NOMO-1 (cell line): ENCODE data around the gene PANK4.

Source experiments
- DNase-seq, 2 experiments: peaks; one replicate each; lab custom pipeline; 2025; ENCODE audit not compliant: unreplicated experiment in 2 of 2; lab: John Stamatoyannopoulos, UW

The PANK4 gene

DNA sequence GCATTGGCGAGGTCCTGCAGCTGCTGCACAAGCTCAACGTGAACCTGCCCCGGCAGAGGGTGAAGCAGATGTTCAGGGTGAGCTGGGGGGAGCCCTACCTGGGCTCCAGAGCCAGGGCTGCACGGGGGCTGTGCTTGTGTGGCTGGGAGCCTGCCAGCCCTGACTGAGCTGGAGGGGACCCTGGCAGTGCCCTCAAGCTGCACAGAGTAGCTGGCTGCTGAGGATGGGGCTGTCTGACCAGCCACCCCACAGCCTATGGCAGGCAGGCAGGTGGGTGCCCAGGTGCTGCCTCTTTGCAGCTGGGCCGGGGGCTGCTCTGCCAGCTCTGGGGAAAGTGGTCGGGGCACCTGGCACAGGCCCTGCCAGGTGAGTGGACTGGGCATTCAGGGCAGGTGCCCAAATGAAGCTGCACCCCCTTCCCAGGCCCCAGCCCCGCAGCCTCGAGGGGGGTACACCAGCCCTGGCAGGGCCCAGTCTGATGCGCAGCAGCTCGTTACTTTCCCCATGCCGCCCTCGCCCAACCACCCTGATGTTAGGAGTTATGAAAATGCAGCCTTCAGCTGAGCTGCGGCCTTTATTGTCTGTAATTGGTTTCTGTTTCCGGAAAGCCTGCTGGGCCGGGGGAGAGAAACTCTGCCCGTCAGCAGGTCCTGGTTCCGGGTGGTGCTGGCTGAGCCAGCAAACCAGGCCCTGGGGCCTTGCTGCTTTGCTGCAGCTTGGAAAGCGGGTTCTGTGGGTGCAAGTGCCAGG lies 46.0 kb downstream of the PANK4 start:
- no peak for DNase-seq

DNA sequence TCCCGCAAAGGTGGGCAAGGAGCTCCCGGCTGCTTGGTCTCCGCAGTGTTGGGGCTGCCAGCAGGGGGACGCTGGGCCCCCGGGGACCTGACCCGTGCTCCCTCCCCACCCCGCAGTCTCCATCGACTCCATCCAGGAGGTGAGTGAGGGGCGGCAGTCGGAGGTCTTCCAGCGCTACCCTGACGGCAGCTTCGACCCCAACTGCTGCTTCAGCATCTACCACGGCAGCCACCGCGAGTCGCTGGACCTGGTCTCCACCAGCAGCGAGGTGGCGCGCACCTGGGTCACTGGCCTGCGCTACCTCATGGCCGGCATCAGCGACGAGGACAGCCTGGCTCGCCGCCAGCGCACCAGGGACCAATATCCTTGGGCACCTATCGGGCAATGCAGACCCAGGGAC lies 46.8 kb downstream of the PANK4 start:
- DNase-seq = no peak

DNA sequence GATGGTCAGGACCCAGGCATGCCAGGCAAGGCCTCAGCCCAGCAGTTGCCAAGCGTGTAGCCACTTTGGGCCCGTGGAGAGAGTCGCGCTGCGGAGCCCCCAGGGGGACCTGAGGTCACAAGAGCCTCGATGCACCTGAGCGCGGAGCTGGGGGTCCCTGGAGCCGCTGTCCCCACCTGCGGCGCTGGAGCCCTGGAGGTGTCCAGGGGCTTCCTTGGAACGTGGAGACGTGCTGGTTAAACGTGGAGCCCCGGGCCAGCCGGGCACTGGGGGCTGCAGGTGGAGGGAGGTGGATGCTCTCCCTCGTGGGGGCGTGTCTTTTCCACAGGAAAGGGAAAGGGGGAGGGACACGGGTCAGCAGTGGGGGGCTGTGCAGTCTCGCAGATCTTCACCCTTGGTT lies 47.2 kb downstream of the PANK4 start:
- no peak for DNase-seq

DNA sequence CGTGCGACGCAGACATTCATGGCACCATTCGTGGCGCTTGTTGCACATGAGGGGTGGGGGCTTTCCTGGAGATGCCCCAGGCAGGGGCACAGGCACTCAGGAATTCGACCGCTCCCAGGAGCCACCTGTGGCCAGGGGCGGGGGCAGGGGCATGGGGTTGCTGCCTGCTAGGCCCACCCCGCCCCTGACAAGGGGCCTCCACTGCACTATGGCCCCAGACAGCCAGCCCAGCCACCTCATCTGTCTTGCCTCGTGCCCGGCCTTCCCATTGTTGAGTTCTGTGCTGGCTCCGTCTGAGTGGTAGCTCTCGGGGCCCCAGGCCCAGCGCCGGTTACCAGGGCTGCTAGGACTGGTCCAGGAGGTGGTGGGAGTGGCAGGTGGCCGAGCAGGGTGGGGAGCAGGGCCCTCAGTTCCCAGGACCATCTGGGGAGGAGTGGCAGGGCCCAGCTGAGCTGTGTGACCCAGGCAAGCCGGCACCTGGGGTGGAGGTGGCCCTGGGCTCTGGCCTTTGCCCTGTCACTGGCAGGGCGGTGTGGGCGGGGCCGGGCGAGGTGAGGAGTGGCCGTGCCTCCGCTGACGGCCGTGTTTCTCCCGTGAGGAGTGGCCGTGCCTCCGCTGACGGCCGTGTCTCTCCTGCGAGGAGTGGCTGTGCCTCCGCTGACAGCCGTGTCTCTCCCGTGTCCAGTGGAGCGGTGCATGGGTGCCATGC lies 48.5 kb downstream of the PANK4 start:
- no peak for DNase-seq

DNA sequence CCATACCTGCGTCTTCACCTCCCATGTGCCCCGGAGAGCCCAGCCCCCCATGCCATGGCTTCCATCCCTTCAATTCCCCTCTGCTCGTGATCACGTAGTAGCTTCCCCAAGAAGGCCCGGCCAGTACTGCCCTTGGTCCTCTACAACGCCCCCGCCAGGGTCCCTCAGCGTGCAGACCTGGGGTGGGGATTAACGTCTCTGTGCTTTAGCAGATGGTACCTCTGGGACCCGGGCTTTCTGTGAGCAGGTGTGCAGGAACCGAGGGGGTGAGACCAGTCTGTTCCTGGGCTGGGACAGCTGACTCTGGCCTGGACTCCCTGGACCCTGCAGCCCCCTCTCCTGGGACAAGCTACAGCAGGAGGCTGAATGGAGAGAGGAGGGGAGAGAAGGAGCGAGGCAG lies 49.1 kb downstream of the PANK4 start:
- DNase-seq = no peak

DNA sequence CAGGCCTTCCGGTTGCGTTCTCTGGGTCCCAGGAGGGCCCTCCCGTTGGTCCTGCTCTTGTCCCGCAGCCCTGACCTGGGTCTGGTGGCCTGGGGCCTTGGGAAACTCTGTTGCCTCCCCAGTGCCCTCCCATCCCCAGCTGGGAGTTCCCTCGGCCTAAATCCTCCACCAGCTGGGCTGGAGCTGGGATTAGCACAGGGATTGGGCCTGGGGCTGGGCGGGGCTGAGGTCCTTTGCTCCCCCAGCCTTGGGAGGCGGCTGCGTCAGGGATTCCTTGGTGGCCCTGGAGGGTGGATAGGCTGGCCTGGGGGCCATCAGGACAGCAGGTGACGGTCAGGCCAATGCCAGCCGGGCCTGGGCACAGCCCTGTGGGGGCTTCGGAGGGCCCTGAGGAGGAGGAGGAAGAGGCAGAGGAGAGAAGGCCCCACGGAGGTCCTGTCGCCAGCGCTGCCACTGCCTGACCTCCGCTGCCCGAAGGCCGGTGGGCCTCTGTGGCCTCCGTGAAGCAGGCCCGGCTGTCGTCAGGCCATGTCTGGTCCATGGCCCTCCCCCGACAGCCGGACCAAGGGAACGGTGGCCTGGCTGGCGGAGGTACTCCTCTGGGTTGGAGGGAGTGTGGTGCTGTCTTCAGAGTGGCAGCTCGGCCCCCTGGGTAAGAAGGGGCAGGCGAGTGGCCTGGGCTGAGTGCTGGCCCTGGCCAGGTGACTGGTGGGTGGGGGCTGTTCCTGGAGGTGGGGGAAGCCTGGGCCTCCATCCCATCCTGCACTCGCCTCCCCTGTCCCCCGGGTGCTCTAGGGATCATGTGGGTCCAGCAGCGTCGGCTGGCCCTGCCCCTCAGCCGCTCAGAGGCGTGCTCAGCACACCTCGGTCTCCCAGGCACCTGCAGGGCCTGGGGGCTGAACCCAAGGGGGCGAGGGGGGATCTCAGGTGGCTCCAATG lies 50.1 kb downstream of the PANK4 start, which contains the start of gene PLCH2:
PLCH2 (plus strand) TSS at position 229 of the 939 bp plus-strand sequence; CDS start at position 529, 300 bp downstream.
- no peak for DNase-seq

DNA sequence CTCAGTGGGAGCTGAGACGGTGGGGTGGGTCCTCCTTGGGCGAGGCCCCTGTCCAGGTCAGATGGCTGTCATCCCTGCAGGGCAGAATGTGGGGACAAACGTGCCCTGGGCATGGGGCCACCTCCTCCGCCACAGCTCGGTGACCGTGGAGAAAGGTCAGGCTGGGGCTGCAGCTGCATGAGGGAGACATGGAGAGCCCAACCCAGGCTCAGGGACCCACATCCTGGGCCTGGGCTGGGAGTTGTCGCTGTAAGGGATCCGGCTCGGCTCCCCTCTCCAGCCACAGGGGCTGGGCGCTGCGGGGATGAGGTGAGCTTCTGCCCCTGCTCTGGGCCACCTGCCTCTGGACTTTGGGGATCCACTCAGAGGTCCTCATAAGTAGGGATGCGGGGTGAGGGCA lies 50.8 kb downstream of the PANK4 start:
- DNase-seq = no peak

DNA sequence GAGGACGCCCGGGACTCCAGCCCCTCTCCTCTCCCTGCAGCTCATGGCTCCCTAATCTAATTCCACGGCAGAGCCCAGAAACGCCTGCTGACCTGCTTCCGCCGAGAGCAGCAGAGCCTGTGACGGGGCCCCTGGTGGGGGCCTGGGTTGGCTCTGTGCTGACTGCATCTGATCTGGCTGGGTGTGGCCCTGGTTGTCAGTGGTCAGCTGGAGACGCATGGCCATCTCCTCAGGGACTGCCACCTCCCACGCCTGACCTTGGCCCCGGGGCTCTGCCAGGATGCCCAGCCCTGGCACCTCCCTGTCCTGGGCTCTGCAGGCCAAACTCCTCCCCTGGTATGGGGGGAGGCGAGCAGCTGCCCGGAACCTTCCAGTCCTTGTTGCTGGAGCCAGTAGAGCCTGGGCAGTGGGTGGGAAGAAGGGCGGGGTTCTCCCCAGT lies 51.4 kb downstream of the PANK4 start:
- no peak for DNase-seq

DNA sequence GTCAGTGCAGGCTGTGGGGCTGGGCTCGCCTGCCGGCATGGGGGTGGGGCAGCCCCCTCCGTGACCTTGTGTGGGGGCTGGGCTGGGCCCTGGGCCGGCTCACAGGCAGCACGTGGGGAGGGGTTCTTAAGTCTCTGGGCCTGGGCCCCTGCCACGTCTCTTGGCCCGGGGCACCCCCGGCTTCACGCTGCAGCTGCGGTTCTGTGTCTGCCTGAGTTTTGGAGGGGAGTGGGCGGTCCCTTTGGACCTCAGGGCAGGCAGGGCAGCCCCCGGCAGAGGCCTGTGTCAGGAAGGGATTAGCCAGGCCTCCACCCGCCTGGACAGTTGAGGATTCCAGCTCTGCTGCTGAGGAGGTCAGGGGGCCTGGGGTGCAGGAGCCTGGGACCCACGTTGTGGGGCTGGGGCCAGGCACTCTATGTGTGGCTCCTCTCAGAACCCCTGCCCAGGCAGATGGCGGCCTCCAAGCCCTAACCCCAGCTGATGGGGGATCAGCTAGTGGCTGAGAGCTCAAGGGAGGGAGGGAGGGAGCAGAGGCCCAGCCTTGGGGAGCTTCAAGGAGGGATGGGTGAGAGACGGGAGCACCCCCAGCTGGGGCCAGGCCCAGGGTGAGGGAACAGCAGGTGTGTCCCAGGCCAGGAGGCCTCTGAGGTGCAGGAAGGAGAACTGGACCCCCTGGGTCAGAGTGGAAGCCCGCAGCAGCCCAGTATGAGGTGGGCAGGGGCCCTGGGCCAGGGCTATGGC lies 52.1 kb downstream of the PANK4 start:
- DNase-seq = no peak

DNA sequence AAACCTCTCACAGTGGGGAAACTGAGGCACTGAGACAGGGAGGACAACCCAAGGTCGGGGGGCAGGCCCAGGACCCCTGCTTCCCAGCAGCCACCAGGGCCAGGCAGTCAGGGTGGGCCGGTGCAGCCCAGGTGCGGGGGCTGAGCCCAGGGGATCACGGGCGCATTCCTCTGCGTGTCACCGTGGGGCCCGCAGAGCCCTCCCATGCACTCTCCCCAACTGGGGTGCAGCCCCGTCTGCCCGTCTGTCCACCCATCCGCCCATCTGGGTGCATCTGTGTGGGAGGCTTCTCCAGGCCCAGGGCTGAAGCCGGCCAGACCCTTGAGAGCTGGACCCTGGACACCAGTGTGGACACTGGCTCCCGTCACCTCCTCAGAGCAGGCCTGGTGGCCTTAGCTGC lies 53.2 kb downstream of the PANK4 start:
- no peak for DNase-seq

DNA sequence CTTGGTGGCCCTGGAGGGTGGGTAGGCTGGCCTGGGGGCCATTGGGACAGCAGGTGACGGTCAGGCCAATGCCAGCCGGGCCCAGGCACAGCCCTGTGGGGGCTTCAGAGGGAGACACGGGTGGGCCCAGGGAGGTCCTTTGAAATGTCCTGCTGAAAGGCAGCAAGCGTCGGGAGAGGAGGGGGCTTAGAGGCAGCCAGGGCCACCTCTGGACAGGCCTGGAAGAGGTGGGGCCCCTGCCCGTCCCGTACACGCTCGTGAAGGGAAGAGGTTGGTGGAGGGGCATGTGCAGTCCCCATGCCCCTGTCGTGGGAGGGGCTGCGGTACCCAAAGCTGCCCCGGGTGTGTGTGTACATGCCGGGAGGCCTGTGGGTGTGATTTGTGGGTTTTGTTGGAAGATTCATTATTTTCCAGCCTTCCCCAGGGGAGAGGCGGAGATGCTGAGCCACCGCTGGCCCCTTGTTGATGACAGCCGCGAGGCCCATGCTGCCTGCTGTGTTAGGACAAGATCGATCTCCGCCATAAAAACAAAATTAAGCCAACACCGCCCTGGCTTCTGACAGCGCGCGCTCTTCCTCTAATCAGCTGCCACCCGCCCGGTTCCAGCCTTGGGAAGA lies 53.7 kb downstream of the PANK4 start:
- DNase-seq = no peak

DNA sequence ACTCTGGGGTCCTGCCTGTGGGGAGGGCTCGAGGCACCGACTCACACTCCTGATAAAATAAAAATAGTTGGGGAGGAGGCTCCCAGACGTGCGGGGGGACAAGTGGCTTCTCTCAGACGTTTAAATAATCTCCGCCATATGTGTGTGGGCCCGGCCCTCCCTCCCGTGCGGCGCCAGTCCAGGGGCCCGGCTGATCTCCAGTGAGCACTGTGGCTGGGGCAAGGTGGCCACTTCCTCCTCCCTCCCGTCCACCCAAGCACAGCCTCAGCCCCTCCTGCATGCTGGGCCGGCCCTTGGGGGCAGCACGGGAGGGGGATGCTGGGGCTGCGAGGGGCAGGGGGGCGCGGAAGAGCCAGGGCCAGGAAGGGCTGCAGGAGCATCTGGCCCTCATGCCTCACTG lies 54.3 kb downstream of the PANK4 start:
- DNase-seq = no peak

DNA sequence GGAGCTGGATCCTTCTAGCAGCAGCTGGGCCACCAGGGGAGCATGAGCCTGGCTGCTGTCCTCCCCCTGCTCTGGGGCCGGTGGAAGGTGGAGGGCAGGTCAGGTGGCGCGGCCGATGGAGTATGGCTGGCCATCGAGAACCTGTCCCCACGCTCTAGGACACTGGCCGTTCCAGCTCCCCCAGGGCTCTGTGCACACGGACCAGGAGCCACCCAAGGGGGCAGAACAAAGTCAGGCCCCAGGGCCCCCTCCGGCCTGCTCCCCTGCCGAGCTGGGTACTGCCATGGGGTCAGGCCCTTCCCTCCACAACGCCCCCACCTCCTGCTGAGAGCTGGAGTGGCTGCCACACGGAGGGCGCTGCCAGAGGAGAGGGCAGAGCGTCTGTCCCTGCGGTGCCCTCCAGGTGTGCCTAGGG lies 54.8 kb downstream of the PANK4 start:
- DNase-seq = no peak

DNA sequence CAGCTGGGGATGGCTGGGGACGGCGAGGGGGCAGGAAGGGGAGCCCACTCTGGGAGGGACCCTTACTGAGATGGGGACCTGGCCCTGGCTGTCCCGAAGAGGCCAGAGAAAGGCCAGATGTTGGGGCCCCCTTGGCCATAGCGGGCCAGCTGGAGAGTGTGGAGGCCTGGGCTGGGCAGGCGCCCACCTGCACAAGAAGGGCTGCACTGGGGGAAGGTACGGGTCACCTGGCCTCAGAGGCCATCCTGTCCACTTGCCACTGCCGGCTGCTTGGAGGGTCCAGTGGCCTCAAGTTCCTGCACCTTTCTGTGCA lies 55.3 kb downstream of the PANK4 start:
- DNase-seq = no peak

DNA sequence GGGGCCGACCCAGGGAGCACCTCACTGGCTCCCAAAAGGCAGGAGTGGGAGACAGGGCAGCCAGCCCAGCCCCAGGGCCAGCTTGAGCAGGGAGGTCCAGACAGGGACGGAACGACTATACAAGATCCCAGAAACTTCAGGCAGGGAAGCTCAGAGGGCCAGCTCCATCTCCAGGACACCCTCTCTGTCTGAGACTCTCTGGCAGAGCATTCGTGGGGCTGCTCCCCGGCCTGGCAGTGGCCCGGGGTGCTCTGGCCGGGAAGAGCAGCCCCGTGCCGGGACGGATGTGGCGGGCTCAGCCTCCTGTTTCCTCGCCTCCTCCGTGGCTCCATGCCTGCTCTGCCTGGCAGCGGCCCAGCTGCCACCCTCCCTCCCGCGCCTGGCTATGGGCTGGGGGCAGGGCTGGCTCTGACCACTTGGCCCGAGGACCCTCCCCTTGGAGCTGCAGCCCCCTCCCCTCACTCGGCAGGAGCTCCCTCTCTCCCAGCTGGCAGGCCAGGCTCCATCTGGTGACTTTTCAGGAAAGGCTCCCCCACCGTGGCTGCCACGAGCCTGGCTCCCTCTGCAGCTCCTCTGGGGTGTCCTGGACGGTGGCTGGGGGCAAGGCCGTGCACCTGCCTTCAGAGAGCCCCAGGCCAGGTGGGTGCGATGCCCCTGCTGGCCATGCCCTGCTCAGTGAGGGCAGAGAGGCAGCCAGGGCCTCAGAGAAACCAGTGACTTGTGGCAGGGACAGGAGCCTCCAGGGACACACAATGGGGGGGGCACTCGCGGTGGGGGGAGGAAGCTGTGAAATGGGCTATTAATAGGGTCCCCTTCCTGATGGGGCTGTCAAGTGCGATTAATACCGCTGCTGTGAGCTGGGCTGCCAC lies 55.9 kb downstream of the PANK4 start:
- DNase-seq = no peak

DNA sequence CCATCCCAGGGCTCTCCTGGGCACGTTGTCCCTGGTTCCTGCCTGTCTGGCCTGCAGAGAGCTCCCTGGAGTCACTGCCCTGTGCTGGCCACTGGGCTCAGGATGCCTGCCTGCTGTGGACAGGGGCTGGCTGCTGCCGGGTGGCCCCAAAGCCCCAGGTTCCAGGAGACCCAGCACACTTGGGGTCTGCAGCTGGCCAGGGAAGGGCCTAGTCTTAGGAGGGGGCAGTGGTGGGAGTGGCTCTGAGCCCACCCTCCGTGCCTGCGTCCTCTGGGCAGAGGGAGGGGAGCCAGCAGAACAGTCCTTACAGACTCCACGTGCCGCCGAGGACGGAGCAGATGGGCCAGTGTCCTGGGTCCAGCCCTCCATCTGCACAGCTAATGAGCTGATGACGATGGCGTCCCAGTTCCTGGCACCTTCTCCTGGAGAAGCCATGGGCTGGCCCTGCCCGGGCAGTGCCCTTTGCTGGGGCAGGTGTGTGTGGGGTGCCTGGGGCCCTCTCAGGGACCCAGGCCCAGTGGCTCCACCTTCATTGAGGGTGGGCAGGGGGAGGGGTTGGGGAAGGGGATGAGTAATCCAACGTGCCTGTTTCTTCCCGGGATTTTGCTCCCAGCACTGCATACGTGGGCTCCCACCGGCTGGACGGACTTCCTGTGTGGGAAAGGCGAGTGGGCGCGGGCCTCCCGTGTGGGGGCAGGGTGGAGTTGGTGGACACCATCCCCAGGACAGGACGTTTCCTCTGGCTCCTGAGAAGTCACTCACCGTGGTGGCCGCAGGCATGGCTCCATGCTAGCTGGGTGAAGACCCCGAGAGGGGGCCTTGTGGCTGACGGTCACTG lies 57.1 kb downstream of the PANK4 start:
- no peak for DNase-seq

DNA sequence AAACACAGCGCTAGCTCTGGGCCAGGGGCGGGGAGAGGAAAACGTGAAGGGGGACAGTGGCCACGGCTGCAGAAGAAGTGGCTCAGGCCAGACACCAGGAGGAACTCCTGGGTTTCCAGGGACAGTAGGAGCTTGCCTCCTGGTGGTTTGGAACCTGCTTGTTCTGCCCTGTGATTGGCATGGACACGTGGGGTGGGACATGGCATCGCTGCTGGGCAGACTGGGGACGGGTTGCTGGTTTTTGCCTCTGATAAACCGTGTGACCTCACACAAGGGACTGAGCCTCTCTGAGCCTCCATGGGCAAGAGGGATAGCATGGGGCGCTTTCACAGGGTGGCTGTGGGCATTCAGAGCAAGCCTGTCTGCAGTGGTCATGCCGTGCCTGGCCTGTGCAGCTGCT lies 57.9 kb downstream of the PANK4 start:
- no peak for DNase-seq

DNA sequence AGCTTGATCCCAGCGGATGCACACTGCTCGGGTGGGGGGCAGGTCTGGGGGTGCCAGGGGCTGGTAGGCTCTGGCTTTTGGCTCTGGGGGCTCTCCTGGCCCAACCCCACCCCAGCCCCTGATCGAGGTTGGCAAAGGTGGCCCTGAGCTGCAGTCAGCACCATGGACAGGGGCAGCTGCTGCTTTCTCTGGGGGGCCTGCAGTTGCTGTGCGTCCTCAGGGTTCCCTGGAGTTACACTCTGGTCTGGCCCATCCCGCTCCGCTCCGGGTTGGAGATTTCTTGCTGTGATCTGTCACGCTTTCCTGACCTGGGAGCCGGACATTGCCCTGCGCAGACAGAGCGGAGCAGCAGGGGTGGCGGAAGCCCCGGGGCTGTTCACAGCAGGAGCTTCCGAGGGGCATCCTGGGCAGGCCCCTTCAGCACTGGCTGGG lies 58.3 kb downstream of the PANK4 start:
- DNase-seq = no peak
